ENCODE results near the gene CASP12. TPM values are rescaled to one million over a fixed set of nuclear protein-coding genes. Genes with fewer than 3 reads are reported as not detected.

Gene CASP12
- total RNA-seq, 1 donor from 2014 or later: 1.6 TPM

- intact Hi-C loops (cut with DNase I): no loop called here
- H3K9me3 ChIP-seq: peaks cover 3% of the 10 kb centered on the region
- H3K27me3 ChIP-seq (ENCODE audit: low read depth): no peaks in the 10 kb centered on the region
- no peaks in the 10 kb centered on the region for H3K36me3 ChIP-seq
- no peak for ATAC-seq
- H3K4me1 ChIP-seq: no peaks in the 10 kb centered on the region
- TF ChIP-seq, protein P1, sequence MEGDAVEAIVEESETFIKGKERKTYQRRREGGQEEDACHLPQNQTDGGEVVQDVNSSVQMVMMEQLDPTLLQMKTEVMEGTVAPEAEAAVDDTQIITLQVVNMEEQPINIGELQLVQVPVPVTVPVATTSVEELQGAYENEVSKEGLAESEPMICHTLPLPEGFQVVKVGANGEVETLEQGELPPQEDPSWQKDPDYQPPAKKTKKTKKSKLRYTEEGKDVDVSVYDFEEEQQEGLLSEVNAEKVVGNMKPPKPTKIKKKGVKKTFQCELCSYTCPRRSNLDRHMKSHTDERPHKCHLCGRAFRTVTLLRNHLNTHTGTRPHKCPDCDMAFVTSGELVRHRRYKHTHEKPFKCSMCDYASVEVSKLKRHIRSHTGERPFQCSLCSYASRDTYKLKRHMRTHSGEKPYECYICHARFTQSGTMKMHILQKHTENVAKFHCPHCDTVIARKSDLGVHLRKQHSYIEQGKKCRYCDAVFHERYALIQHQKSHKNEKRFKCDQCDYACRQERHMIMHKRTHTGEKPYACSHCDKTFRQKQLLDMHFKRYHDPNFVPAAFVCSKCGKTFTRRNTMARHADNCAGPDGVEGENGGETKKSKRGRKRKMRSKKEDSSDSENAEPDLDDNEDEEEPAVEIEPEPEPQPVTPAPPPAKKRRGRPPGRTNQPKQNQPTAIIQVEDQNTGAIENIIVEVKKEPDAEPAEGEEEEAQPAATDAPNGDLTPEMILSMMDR (IDR thresholded peaks at IDR 0.05): no peak
- no peak for DNase-seq
- H3K4me3 ChIP-seq: no peak overlapping the region
- H3K27ac ChIP-seq: no peak overlapping the region
Measured at GRCh38 chr11:104928811-104929210, 30.6 kb upstream of the CASP12 start.

DNA sequence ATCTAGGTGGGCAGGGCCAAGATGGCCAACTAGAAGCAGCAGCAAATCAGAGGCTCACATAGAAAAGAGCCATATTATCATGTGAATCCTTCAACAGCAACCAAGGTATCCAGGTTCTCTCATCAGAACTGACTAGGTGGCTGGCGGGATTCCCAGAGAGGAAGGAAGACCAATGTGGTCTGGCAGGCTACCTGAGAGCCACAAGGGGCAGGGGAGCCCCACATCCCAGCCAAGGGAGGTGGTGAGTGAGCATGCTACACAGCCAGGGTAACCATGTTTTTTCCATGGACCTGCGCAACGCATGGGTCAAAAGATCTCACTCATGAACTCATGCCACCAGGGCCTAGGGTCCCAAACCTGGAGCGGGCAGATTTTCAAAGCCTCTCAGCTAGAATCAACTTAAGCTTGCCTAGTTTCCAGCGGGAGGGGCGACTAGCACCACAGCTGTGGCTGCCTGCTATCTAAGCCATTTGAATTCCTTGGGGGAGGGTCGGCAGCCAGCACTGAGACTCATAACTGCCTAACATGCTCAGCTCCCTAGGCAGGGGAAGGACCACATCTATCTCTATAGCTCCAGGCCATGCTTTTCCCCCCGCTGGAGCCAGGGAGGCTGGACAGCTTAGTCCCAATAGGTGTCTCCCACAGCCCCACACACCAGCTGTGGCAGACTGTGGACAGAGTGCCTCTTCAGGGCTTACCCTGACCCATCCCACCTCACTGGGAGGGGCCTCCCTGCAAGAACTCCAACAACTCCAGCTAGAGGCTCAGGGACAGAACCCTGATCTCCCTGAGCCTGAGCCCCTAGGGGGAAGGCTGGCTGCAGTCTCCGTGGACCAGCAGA lies 28.7 kb upstream of the CASP12 start:
- Histone ChIP-seq H3K27ac (no peak overlapping the region), H3K4me1 (no peaks in the 10 kb centered on the region), H3K4me3 (no peak overlapping the region), H3K36me3 (no peaks in the 10 kb centered on the region), H3K27me3 (ENCODE audit: low read depth) (no peaks in the 10 kb centered on the region), H3K9me3 (peaks cover 3% of the 10 kb centered on the region)
- no peak for ATAC-seq
- no peak for DNase-seq
- TF ChIP-seq, protein P1 (IDR thresholded peaks at IDR 0.05): no peak
- intact Hi-C loops (cut with DNase I): no loop called here

- Histone ChIP-seq H3K27ac (no peak overlapping the region), H3K4me1 (no peaks in the 10 kb centered on the region), H3K4me3 (no peak overlapping the region), H3K9me3 (peaks cover 3% of the 10 kb centered on the region), H3K27me3 (ENCODE audit: low read depth) (no peaks in the 10 kb centered on the region), H3K36me3 (no peaks in the 10 kb centered on the region)
- DNase-seq (no peak), ATAC-seq (no peak)
- TF ChIP-seq, protein P1 (IDR thresholded peaks at IDR 0.05): no peak
- intact Hi-C loops (cut with DNase I): no loop called here
Measured at GRCh38 chr11:104925850-104926249, 27.6 kb upstream of the CASP12 start.

- TF ChIP-seq, protein P1 (IDR thresholded peaks at IDR 0.05): no peak
- DNase-seq (no peak), ATAC-seq (peak; percentile 70 to 89)
- no peaks in the 10 kb centered on the region for H3K27me3 ChIP-seq (ENCODE audit: low read depth)
- H3K36me3 ChIP-seq: no peaks in the 10 kb centered on the region
- intact Hi-C loops (cut with DNase I): no loop called here
- peak overlapping the region; percentile 50 for H3K4me3 ChIP-seq
- H3K9me3 ChIP-seq: no peaks in the 10 kb centered on the region
- peaks cover 25% of the 10 kb centered on the region for H3K4me1 ChIP-seq
- H3K27ac ChIP-seq: peak overlapping the region; percentile 77
Measured at GRCh38 chr11:104918113-104918824, 20.0 kb upstream of the CASP12 start.

DNA sequence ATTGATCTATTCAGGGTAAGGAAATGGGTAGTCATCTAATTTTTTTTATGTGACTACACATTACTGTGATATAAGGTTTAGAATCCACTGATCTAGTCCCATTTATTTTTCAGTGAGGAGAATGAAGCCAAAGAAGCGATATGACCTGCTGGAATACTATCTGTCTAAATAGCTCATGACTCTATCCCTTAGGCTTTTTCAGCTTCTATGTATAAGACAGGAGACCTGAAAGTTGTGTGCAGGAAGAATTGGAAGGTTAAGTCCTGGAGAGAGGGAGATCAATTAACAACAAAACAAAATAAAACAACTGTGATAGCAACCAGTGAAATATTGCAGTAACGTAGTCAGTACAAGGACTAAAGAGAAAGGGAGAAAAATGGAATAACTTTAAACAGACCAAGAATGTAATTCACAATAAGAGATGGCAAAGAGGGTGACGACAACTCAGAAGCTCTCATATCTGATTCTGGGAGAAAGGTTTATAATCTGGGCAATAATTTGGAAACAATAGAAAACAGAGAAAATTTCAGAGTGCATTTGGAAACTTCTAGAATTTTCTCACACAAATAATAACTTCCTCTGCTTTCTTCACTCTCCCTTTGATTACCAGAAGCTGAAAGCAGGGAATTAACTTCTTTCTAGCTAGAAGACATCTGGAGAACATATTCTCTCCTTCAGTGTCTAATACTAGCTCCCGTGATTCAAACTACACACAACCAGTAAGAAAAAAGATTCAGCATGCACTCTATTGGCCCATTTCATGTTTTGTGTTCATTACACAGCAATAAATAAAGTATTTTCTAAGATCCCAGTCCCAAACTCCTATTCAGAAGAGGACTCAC lies 19.2 kb upstream of the CASP12 start:
- H3K27ac ChIP-seq: peak overlapping the region; percentile 77
- DNase-seq: no peak
- H3K4me3 ChIP-seq: peak overlapping the region; percentile 50
- TF ChIP-seq, protein P1 (IDR thresholded peaks at IDR 0.05): no peak
- no peaks in the 10 kb centered on the region for H3K36me3 ChIP-seq
- intact Hi-C loops (cut with DNase I): no loop called here
- H3K27me3 ChIP-seq (ENCODE audit: low read depth): no peaks in the 10 kb centered on the region
- no peaks in the 10 kb centered on the region for H3K9me3 ChIP-seq
- ATAC-seq: peak; percentile 46 to 62
- H3K4me1 ChIP-seq: peaks cover 25% of the 10 kb centered on the region
